GM21737 (cell line): Measurements from ENCODE around the gene ARID3B.
"Not testable (repeated sequence)": the region's sequence is repeated elsewhere in the genome, so short reads cannot be mapped to it uniquely, and the experiment has no call there.

ENCODE experiments used
- ATAC-seq: cut with Tn5 transposase; IDR thresholded peaks from one replicate; pipeline ENCODE4 v1.9.1; 2021; ENCODE audit warnings: mild to moderate bottlenecking, moderate library complexity; ENCODE audit not compliant: unreplicated experiment

ARID3B gene, protein sequence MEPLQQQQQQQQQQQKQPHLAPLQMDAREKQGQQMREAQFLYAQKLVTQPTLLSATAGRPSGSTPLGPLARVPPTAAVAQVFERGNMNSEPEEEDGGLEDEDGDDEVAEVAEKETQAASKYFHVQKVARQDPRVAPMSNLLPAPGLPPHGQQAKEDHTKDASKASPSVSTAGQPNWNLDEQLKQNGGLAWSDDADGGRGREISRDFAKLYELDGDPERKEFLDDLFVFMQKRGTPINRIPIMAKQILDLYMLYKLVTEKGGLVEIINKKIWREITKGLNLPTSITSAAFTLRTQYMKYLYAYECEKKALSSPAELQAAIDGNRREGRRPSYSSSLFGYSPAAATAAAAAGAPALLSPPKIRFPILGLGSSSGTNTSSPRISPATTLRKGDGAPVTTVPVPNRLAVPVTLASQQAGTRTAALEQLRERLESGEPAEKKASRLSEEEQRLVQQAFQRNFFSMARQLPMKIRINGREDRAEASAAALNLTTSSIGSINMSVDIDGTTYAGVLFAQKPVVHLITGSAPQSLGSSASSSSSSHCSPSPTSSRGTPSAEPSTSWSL

DNA sequence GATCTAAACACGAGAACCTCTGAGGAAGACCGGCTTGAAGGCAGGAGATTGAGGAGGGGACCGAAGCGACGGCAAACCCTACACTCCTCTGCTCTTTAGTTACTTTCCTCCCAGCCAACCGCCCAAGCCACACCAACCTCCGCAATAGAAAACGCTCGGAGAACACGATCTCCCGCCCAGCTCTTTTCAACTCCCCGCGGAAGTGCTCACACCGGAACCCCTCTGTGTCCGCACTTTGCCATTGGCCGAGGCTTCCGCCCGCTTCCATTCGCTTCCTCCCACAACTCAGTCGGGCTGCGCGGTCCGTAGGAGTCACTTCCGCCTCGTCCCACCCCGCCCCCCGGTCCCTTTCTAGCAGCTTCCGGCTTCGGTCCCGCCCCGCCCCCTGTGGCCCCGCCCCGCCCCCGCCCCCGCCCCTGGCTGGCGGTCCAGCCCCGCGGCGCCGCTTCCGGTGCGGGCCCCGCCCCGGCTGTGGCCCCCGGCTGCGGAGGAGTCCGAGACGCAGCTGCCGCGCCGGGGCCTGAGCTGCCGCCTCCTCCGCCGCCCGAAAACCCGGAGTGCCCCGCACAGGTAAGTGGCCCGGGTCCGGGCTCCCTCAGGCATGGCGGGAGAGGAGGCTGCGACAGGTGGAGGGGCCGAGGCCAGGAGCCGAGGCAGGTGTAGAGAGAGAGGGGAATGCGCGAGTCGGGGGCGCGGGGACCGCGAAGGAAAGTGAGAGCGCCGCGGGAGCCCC lies at the start of gene ARID3B:
TSS of gene ARID3B (plus strand) at position 460 of the 733 bp plus-strand sequence. CDS start 2,717 bp downstream, outside the sequence.
- ATAC-seq, result peak; percentile 70

DNA sequence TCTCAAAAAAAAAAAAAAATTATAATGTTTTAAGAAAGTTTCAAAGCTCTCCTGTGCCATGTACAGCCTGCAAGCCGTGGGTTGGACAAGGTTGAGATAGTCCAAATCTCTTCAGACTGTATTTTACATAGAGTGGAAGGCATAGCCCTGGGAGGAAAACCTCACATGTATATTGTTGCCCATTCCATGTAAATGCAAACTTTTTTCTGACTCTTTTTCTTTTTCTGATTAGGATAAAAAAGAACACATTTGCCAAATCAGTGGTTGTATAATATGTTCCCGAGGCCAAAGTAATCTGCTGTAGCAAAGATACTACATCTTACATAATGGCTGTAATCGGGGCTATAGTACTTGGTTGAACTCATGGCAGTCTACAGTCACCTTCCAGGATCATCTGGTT lies 44.4 kb upstream of the ARID3B start:
- no peak for ATAC-seq

DNA sequence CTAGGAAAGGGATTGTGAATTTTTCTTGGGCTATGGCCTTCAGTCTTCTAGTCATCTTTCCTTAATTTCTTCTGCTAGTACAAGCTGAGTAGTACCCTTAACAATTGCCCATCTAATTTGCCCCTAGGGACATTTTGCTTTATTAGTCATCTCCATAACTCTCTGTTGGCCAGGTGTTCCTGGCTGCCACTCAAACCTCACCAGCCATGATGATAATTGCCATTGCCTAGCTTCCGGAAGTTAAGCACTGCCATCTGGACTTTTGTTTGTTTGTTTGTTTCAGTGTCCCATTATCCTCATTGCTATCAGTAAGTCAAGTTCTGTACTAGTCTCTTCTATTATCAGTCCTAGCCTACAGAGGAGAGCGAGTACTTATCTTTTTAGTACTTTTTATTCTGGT lies 43.4 kb upstream of the ARID3B start:
- ATAC-seq, result no peak

DNA sequence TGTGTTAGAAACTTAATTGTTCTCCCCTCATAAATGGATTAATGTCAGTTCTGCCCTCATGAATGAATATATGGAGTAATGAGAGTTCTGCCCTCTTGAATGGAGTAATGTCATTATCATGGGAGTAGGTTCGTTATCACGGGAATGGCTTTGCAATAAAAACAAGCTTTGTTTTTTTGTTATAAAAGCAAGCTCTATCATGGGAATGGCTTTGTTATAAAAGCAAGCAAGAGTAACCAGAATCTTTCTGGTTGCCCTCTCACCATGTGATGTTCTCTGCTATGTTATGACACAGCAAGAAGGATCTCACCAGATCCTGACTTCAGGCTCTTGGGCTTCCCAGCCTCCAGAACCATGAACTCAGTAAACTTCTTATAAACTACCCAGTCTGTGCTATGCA lies 41.7 kb upstream of the ARID3B start:
- no peak for ATAC-seq

DNA sequence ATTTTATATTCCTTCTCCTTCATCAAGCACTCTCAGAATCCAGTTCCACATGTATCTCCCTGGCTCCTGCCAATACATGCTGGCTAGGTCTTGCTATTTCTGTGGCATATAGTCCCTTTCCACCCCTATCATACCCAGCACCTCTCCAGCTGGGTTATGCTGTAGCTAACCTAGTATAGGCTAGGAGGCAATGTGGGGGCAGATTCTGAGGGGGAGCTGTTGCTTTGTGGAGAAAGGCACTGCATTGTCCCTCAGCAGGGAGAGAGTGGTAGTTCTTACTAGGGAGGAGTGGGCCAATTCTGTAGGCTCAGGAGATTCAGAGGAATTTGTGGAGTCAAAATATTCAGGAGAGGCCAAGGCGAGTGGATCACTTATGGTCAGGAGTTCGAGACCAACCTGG lies 40.6 kb upstream of the ARID3B start:
- no peak for ATAC-seq

DNA sequence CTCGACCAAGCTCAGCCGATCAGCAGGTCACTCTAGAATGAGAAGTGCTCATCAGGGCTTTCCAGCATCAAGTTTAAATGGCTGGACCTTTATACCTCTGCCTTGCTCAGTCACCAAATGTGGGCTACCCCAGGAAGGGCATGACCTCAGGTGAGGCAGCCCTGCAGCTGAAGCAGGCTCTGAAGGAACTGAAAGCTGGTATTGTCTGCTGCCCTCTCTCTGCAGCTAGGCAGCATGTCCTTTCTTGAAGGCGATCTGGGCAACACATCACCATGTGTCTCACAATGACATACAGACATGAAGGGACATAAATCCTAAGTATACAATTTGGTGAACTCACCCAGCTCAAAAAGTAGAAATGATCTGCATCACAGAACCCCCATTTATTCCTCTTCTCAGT lies 38.7 kb upstream of the ARID3B start:
- ATAC-seq, result no peak

DNA sequence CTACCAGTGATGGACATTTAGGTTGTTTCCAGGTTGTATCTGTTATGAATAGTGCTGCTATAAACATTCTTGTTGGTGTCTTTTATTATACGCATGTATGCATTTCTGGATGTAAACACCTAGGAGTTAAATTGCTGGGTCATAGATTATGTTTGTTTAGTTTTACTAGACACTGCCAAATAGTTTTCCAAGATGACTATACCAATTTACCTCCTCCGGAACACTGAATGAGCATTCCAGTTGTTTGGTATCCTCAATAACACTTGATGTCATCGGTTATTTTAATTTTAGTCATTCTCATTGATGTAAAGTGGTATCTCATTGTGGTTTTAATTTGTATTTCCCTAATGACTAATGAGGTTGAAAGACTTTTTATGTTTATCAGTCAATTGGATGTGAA lies 36.6 kb upstream of the ARID3B start:
- no peak for ATAC-seq

DNA sequence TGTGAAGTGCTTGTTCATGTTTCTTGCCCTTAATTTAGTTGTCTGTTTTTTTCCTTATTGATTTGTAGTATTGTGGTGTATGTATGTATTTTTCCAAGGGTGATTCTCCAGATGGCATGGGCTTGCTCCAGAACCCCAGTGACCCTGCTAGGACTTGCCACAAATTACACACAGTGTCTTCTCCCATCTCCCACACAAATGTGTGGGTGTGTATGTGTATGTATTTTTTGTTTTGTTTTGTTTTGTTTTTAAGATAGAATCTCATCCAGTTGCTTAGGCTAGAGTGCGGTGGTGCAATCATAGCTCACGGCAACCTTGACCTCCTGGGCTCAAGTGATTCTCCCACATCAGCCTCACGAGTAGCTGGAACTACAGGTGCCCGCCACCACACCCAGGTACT lies 36.2 kb upstream of the ARID3B start:
- no peak for ATAC-seq

DNA sequence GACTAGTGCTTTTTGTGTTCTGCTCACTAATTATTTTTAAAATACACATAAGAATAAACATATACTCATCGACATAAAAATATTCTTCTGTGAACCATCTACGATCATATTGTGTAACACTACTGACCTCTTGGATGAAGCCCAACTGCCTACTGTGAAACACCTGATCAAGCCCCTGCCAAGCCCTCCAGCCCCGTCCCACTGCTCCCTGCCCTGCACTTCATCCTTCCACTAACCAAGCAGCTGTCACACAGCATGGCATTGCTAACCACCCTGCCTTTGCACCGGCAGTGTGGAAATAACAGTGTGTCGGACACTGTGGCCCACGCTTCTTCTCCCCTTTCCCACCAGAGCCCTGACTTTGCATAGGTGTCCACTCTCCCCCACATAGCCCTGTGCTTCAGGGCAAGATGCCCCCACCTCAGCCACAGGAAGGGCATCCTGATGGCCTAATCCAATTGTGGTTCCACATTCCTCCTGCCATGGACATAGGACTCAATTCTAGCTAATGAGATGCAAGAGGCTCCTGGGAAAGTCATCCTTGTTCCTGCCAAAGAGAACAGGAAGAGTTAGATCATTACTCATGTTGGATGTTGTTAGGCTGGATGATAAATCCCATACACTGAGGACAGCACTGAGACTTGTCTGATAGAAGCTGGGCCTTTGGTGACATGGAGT lies 35.0 kb upstream of the ARID3B start:
- no peak for ATAC-seq

DNA sequence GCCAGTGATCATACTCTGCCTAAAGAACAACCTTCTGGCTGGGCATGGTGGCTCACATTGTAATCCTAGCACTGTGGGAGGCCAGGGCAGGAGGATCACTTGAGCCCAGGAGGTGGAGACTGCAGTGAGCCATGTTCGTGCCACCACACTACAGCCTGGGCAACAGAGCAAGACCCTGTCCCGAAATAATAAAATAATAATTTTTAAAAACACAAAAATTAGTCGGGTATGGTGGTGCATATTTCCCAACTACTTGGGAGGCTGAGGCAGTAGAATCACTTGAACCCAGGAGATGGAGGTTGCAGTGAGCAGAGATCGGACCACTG lies 34.5 kb upstream of the ARID3B start:
- ATAC-seq, result no peak

DNA sequence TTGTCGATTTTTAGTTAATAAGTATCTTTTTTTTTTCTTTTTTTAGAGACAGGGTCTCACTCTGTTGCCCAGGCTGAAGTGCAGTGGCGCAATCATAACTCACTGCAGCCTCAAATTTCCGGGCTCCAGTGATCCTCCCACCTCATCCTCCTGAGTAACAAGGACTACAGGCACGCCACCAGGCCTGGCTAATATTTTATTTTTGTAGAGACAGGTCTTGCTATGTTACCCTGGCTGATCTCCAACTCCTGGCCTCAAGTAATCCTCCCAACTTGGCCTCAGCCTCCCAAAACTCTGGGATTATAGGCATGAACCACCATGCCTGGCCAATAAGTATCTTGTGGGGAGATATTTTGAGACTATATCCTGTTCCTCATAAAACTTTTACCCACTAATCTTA lies 29.4 kb upstream of the ARID3B start:
- peak; percentile 54 for ATAC-seq

DNA sequence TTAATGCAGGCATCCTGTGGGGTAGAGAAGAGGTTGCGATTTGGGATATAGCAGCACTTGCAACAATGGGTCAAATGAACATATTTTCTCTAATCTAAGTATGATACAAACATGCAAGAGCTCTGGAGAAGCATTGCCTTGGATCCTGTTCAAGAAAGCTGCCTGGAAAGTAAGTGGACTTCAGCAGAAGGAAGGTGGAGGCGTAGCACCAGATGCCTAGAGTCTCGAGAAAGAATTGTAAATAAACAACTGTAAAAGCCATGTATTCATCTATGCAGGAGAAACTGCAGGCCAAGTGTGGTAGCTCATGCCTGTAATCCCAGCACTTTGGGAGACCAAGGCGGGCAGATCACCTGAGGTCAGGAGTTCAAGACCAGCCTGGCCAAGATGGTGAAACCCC lies 27.0 kb upstream of the ARID3B start:
- not testable (repeated sequence) for ATAC-seq

DNA sequence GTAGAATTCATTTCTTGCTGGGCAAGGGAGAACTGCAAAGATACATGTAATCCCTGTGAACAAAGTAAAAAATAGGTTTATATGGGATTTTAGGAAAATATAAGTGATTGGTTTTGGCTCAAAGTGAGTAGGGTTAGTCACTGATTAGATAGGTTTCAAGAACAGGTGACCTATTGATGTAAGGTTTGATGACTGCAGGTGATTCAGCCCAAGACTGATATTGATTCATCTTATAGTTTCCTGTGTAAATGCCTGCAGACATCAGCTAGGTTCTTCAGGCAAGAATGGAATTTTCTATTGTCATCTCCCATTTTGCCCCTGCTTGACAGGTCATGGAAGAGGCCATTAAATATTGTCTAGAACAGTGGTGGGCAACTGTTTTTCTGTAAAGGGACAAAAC lies 23.9 kb upstream of the ARID3B start:
- ATAC-seq, result no peak

DNA sequence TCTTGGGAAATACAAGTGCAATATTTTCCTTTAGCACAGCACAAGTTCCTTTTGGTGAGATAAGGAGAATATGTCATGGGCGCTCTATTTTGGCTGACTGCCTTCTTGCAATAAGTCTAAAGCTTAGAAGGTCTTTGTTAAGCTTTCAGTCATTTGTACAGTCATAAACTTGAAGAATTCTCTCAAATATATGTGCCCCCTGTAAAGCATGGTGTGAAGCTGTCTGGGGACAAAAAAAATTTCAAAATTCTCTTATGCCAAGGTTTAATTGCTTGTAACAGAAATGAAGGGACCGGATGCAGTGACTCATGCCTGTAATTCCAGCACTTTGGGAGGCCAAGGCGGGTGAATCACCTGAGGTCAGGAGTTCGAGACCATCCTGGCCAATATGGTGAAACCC lies 21.7 kb upstream of the ARID3B start:
- ATAC-seq, result no peak

DNA sequence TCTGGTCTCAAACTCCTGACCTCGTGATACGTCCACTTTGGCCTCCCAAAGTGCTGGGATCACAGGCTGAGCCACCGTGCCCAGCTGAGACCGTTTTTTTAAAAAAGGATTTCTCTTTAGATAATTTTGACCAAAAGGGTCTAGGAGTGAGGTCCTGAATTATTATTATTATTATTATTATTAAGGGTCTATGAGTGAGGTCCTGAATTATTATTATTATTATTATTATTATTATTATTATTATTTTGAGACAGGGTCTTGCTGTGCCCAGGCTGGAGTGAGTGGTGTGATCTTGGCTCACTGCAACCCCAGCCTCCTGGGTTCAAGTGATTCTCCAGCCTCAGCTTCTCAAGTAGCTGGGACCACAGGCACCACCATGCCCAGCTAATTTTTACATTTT lies 20.6 kb upstream of the ARID3B start:
- ATAC-seq, result no peak

DNA sequence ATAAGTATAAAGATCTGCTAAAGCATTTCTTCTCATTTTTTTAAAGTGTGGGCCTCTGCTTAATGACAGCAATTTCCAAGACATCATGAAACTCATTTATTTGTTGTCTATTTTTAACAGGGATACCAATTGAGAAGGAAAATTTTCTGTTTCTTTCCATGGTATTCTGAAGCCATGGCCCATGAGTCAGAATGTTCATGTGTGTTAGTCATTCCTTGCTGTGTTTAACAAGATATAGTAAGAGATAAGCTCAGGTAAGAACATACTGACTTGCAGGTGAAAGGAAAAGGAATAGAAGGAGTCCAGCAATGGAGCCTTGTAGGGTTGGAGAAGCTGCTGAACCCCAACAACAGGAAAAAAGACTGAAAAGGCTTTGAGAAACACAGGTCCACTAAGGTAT lies 17.0 kb upstream of the ARID3B start:
- no peak for ATAC-seq

DNA sequence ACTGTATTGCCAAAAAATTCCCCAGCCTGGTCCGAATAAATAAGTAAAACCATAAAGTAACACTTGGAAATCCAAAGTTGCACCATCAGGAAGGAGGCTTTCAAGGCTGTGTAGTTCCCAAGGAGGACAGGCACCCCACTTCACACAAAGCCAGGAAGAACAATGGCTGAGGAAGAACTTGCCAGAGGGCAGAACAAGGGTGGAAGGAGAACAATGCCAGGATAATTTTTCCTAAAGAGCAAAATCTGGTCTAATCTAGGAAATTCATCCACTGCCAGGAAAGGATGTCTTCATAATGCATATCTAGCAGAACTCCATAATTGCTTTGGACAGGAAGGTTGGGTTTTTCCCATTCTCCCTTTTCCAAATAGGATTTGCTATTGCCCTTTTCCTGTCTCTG lies 15.7 kb upstream of the ARID3B start:
- no peak for ATAC-seq

DNA sequence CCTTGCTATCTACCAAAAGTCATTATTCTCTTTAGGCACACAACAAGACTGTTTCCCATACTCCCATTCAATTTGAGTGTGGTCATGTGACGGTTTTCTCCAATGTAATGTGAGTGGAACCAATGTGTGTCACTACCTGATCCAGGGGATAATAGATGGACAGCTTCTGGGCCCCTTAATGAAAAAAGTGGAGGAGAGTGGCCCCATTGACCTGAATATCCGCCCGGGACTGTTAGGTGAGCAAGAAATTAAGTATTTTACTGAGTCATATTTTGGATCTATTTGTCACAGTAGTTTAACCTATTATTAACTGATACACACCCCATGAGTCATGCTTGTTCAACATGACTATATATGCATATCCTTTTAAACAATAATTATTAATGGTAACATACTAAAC lies 15.1 kb upstream of the ARID3B start:
- ATAC-seq, result no peak

DNA sequence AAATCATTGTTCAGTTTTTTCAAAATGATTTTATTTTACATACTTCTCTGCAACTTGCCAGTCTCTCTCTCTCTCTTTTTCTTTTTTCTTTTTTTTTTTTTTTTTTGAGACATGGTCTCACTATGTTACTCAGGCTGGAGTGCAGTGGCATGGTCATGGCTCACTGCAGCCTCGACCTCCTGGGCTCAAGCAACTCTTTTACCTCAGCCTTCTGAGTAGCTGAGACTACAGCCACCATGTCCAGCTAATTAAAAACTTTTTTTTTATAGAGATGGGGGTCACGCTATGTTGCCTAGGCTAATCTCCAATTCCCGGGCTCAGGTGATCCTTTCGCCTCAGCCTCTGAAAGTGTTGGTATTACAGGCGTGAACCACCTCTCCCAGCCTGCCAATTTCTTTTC lies 12.1 kb upstream of the ARID3B start:
- ATAC-seq, result no peak

DNA sequence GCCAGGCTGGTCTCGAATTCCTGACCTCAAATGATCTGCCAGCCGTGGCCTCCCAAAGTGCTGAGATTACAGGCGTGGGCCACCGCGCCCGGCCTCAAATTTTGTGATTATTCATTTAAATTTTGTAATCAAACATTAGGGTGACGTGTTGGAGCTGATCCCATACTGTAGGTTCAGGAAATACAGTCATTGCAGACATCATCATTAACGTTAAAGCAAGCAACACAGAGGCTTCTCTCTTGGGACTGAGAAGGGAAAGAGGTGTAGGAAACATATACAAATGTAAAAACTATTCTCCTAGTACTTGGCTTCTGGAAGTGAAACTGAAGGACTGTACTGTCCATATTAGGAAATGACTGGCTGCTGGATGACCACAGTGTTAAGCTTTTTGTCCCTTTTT lies 11.1 kb upstream of the ARID3B start:
- ATAC-seq, result no peak

DNA sequence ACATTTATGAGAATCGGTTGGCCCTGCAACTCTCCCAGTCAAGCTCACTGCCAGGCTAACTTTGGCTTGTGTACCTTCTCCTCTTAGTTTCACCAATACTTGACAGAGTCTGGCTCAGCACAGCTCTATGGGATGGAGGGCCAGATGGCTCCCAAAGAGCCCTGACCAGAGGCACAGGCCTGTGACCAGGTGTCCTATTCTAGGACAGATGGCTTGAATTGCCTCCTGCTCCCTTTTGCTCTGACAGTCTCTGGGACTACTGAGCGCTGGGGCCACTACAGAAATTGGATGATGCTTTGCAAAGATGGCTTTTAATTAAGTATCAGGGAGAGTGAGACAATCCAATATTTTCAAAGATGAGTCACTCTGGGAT lies 10.3 kb upstream of the ARID3B start:
- no peak for ATAC-seq
